Psoas muscle (tissue), 8 donors: Measurements from ENCODE around the gene RIC8B. TPM values are rescaled to one million over a fixed set of nuclear protein-coding genes. Genes with fewer than 3 reads are reported as not detected.

Experiments
- ATAC-seq, 4 donors: fragments of 200-7000 bp; cut with Tn5 transposase; one replicate each; pipeline ENCODE4 v1.9.1; 2020; ENCODE audit warnings: moderate library complexity in 3 of 4, mild to moderate bottlenecking in 2 of 4
- DNase-seq, 2 donors: peaks; one replicate each; pipeline ENCODE4 v3.0.0-alpha.2; 2020
- H3K27ac ChIP-seq: fragments of 200-600 bp; one replicate; pipeline ENCODE4 v1.8.0; 2022
- H3K27me3 ChIP-seq, 3 donors: fragments of 200-600 bp in 1 of 3; one replicate each; pipeline versions ENCODE4 v1.6.1 to v1.8.0; 2013 to 2022; ENCODE audit warnings: low read length in 2 of 3, mild to moderate bottlenecking in 2 of 3, moderate library complexity in 1 of 3; ENCODE audit not compliant: insufficient read depth in 3 of 3
- H3K36me3 ChIP-seq, 2 donors: fragments of 200-600 bp in 1 of 2; one replicate each; pipeline versions ENCODE4 v1.6.1 to v1.8.0; 2013 to 2022; ENCODE audit warnings: low read depth in 1 of 2, mild to moderate bottlenecking in 1 of 2, moderate library complexity in 1 of 2; ENCODE audit not compliant: insufficient read depth in 1 of 2
- H3K4me1 ChIP-seq: fragments of 200-600 bp; one replicate; pipeline ENCODE4 v1.8.0; 2022
- H3K4me3 ChIP-seq: fragments of 200-600 bp; one replicate; pipeline ENCODE4 v1.8.0; 2022; ENCODE audit warnings: mild to moderate bottlenecking
- H3K9me3 ChIP-seq: fragments of 200-600 bp; one replicate; pipeline ENCODE4 v1.8.0; 2022
- CTCF ChIP-seq: fragments of 200-600 bp; IDR thresholded peaks from one replicate; pipeline ENCODE4 v1.8.0; 2022; ENCODE audit warnings: antibody characterized with exemption
- WGBS, 3 donors: extraction: QIAGEN DNeasy Blood & Tissue Kit; methylation state at CpG; one replicate each; pipeline versions ENCODE4 v1.1.6 to v1.1.7; 2013; 5-methylcytosine and 5-hydroxymethylcytosine counted together
- intact Hi-C, 2 donors: fragments of 100-400 bp; cut with DNase I; formaldehyde crosslinking; loops; one replicate each; pipeline versions ENCODE4 v1.11.0 to v1.14.2; 2022
- polyA plus RNA-seq, 3 donors: library from polyadenylated mRNA; stranded (reverse); fragments of 200-250 nt; gene quantifications; one replicate each; pipeline ENCODE4 v1.2.3, GENCODE V29; 2013
- total RNA-seq, 4 donors: library from RNA; stranded (reverse); fragmentation: NEBNext Ultra II Directional in 2 of 4; extraction: Animal tissue kit (Norgen Biotek cat#: 25700) in 2 of 4; gene quantifications; one replicate each; pipeline versions ENCODE4 v1.2.1 to v1.2.4, GENCODE V29; 2021 to 2023
- donor health status: healthy with polysubstance abuse.
- donor health status: DM: no; HTN: no; CAD: no; lungs with moderate emphysema.
- donor health status: Bipolar disorder and iron deficiency.
- donor health status: healthy.
- donor health status: DM: yes; HTN: yes; CAD: no.
- donor health status: DM: no; HTN: no; CAD: no.
- donor health status: DM: no; HTN: no; CAD: no.
- donor health status: DM: yes; HTN: yes; CAD: no.

RIC8B gene
- total and polyA plus RNA-seq, 7 donors: 4.9 to 19.3 (median 10.5) TPM

GRCh38 chr12:106745181-106745745, 29.2 kb upstream of the RIC8B start:
- no peaks in the 10 kb centered on the region for H3K9me3 ChIP-seq
- no peaks in the 10 kb centered on the region for H3K4me1 ChIP-seq
- no peak for ATAC-seq
- H3K27ac ChIP-seq: no peak overlapping the region
- H3K27me3 ChIP-seq: no peaks in the 10 kb centered on the region
- DNase-seq: no peak
- H3K36me3 ChIP-seq: no peaks in the 10 kb centered on the region
- TF ChIP-seq CTCF: no peak
- intact Hi-C loops: no loop called here
- 77 to 83% (median 81%) methylated on average over 4 of the region's 4 CpGs for WGBS, 3 donors
- H3K4me3 ChIP-seq: no peak overlapping the region

GRCh38 chr12:106747973-106748436, 26.5 kb upstream of the RIC8B start:
- H3K36me3 ChIP-seq: no peaks in the 10 kb centered on the region
- H3K27ac ChIP-seq: no peak overlapping the region
- intact Hi-C loops: no loop called here
- no peak for DNase-seq
- H3K4me1 ChIP-seq: no peaks in the 10 kb centered on the region
- TF ChIP-seq CTCF: no peak
- no peaks in the 10 kb centered on the region for H3K9me3 ChIP-seq
- WGBS, 3 donors: 88 to 91% (median 88%) methylated on average over 3 of the region's 3 CpGs
- no peak overlapping the region for H3K4me3 ChIP-seq
- ATAC-seq: no peak
- H3K27me3 ChIP-seq: no peaks in the 10 kb centered on the region

- no peak for DNase-seq
- TF ChIP-seq CTCF: no peak
- Histone ChIP-seq H3K27ac (no peak overlapping the region), H3K36me3 (no peaks in the 10 kb centered on the region), H3K27me3 (no peaks in the 10 kb centered on the region), H3K4me3 (no peak overlapping the region), H3K4me1 (no peaks in the 10 kb centered on the region), H3K9me3 (no peaks in the 10 kb centered on the region)
- no peak for ATAC-seq
- WGBS, 3 donors: 88 to 97% (median 92%) methylated on average over 3 of the region's 3 CpGs
- intact Hi-C loops: no loop called here
Observed at GRCh38 chr12:106750524-106750923, 24.0 kb upstream of the RIC8B start.

- ATAC-seq (no peak), DNase-seq (no peak)
- no peak for TF ChIP-seq CTCF
- 89 to 91% (median 90%) methylated on average over 7 of the region's 7 CpGs for WGBS, 3 donors
- no peaks in the 10 kb centered on the region for H3K36me3 ChIP-seq
- no peak overlapping the region for H3K4me3 ChIP-seq
- intact Hi-C loops: no loop called here
- H3K27me3 ChIP-seq: no peaks in the 10 kb centered on the region
- no peaks in the 10 kb centered on the region for H3K9me3 ChIP-seq
- no peak overlapping the region for H3K27ac ChIP-seq
- H3K4me1 ChIP-seq: peaks cover 8% of the 10 kb centered on the region
Observed at GRCh38 chr12:106753526-106753925, 21.0 kb upstream of the RIC8B start.

- intact Hi-C loops: no loop called here
Observed at GRCh38 chr12:106754331-106754730, 20.2 kb upstream of the RIC8B start.

More at GRCh38 chr12:106754331-106754730, 20.2 kb upstream of the RIC8B start:
- peaks cover 8% of the 10 kb centered on the region for H3K4me1 ChIP-seq
- H3K9me3 ChIP-seq: no peaks in the 10 kb centered on the region
- no peak overlapping the region for H3K27ac ChIP-seq
- H3K36me3 ChIP-seq: no peaks in the 10 kb centered on the region
- TF ChIP-seq CTCF: no peak
- ATAC-seq (no peak), DNase-seq (no peak)
- 86 to 96% (median 93%) methylated on average over 1 of the region's 1 CpG for WGBS, 3 donors
- no peaks in the 10 kb centered on the region for H3K27me3 ChIP-seq
- no peak overlapping the region for H3K4me3 ChIP-seq
